H1 (cell line): Measurements from ENCODE around the gene LRRTM3. TPM values are rescaled to one million over a fixed set of nuclear protein-coding genes. Genes with fewer than 3 reads are reported as not detected.

ENCODE experiments used
- CTCF ChIA-PET: fragments of 300-600 bp; sonication (Branson Sonifier 250); formaldehyde crosslinking; loops from one replicate; lab custom pipeline; 2021; ENCODE audit not compliant: partially characterized antibody; lab: Charles Lee
- POLR2A ChIA-PET: fragments of 300-600 bp; sonication (Branson Sonifier 250); formaldehyde crosslinking; loops from one replicate; lab custom pipeline; 2021; ENCODE audit warnings: inconsistent platforms; ENCODE audit not compliant: partially characterized antibody; lab: Charles Lee
- DNase-seq, 2 experiments: peaks; one replicate each; pipeline versions ENCODE4 v3.0.0 to v3.0.0-alpha.2; 2010 to 2022; ENCODE audit warnings: low spot score in 2 of 2, low read depth in 1 of 2, mixed read lengths in 1 of 2
- FAIRE-seq: peaks from 2 replicates; lab custom pipeline; 2011; peaks lifted over from hg19 to GRCh38; lab: Jason Lieb, UNC
- H2AFZ ChIP-seq: 2 replicates; pipeline ENCODE4 v1.8.1; 2012; ENCODE audit warnings: low read length, inconsistent platforms
- H2AK5ac ChIP-seq: 2 replicates; pipeline ENCODE4 v1.6.1; 2013; ENCODE audit warnings: low read depth, low read length
- H2BK120ac ChIP-seq: replicated peaks from 2 replicates; pipeline ENCODE3; 2013; ENCODE audit warnings: low read depth, low read length, inconsistent platforms
- H2BK12ac ChIP-seq: 2 replicates; pipeline ENCODE4 v1.6.1; 2013; ENCODE audit warnings: low read depth, low read length
- H2BK15ac ChIP-seq: 2 replicates; pipeline ENCODE4 v1.6.1; 2013; ENCODE audit warnings: low read length
- H2BK20ac ChIP-seq: 2 replicates; pipeline ENCODE4 v1.6.1; 2013; ENCODE audit warnings: low read length
- H2BK5ac ChIP-seq: 2 replicates; pipeline ENCODE4 v1.6.1; 2013; ENCODE audit warnings: low read depth, low read length
- H3K14ac ChIP-seq: 2 replicates; pipeline ENCODE4 v1.6.1; 2013; ENCODE audit warnings: inconsistent platforms; ENCODE audit not compliant: insufficient read length
- H3K18ac ChIP-seq: 2 replicates; pipeline ENCODE4 v1.6.1; 2013; ENCODE audit warnings: low read length; ENCODE audit errors: extremely low read depth
- H3K23ac ChIP-seq: 2 replicates; pipeline ENCODE4 v1.6.1; 2013; ENCODE audit warnings: inconsistent platforms; ENCODE audit not compliant: insufficient read length
- H3K23me2 ChIP-seq: 2 replicates; pipeline ENCODE4 v1.6.1; 2013; ENCODE audit warnings: low read depth, low read length
- H3K27ac ChIP-seq: 2 replicates; pipeline ENCODE4 v1.6.1; 2011; ENCODE audit warnings: low read depth, low read length, inconsistent platforms
- H3K27me3 ChIP-seq, 4 experiments: replicated peaks in 1 of 4; 1 replicate in 1 of 4; 2 replicates in 3 of 4; pipeline versions ENCODE4 v1.6.1 to v1.8.1; 2011 to 2013; ENCODE audit warnings: low read length in 3 of 4, mild to moderate bottlenecking in 3 of 4, inconsistent platforms in 2 of 4, mixed read lengths in 2 of 4, moderate library complexity in 1 of 4; ENCODE audit not compliant: control insufficient read depth in 3 of 4, insufficient read depth in 3 of 4; ENCODE audit errors: extremely low read depth in 1 of 4
- H3K36me3 ChIP-seq, 4 experiments: 2 replicates each; pipeline versions ENCODE4 v1.6.1 to v1.8.1; 2011 to 2013; ENCODE audit warnings: mild to moderate bottlenecking in 4 of 4, low read length in 3 of 4, moderate library complexity in 2 of 4, control low read depth in 1 of 4, inconsistent platforms in 1 of 4; ENCODE audit not compliant: insufficient read depth in 4 of 4, control insufficient read depth in 2 of 4
- H3K4ac ChIP-seq: replicated peaks from 2 replicates; pipeline ENCODE3; 2013; ENCODE audit warnings: low read length, low read depth, mixed read lengths, inconsistent platforms; ENCODE audit not compliant: insufficient read length
- H3K4me1 ChIP-seq, 4 experiments: replicated peaks in 1 of 4; 1 replicate in 1 of 4; 2 replicates in 3 of 4; pipeline versions ENCODE4 v1.6.1 to v1.8.1; 2011 to 2013; ENCODE audit warnings: low read length in 3 of 4, inconsistent platforms in 2 of 4, mixed read lengths in 1 of 4; ENCODE audit not compliant: insufficient read depth in 4 of 4, control insufficient read depth in 3 of 4
- H3K4me2 ChIP-seq, 2 experiments: 2 replicates each; pipeline versions ENCODE4 v1.6.1 to v1.8.1; 2011 to 2013; ENCODE audit warnings: low read depth in 2 of 2, low read length in 2 of 2, control low read depth in 1 of 2, inconsistent platforms in 1 of 2, mild to moderate bottlenecking in 1 of 2; ENCODE audit not compliant: insufficient read depth in 1 of 2
- H3K4me3 ChIP-seq, 4 experiments: fragments of 200-600, 300-600 bp in 1 of 4; sonication (generic), shearing (Covaris generic), sonication (Bioruptor Twin) in 1 of 4; 2 replicates each; pipeline versions ENCODE4 v1.5.1 to v1.8.1; 2011 to 2016; ENCODE audit warnings: low read length in 4 of 4, low read depth in 3 of 4, control low read depth in 2 of 4, inconsistent platforms in 2 of 4, mild to moderate bottlenecking in 2 of 4, mixed read lengths in 1 of 4, moderate library complexity in 1 of 4; ENCODE audit not compliant: insufficient read depth in 2 of 4; ENCODE audit errors: extremely low read depth in 1 of 4
- H3K56ac ChIP-seq: replicated peaks from 2 replicates; pipeline ENCODE3; 2013; ENCODE audit warnings: low read depth, mild to moderate bottlenecking, mixed read lengths, low read length, inconsistent platforms; ENCODE audit not compliant: insufficient read length
- H3K79me1 ChIP-seq: 2 replicates; pipeline ENCODE4 v1.6.1; 2013; ENCODE audit warnings: low read depth, low read length, control low read depth
- H3K79me2 ChIP-seq, 2 experiments: 2 replicates each; pipeline versions ENCODE4 v1.6.1 to v1.8.1; 2012 to 2013; ENCODE audit warnings: low read length in 2 of 2, mild to moderate bottlenecking in 2 of 2, inconsistent platforms in 1 of 2; ENCODE audit not compliant: insufficient read depth in 2 of 2, control insufficient read depth in 1 of 2
- H3K9ac ChIP-seq, 4 experiments: replicated peaks in 1 of 4; 1 replicate in 1 of 4; 2 replicates in 3 of 4; pipeline versions ENCODE4 v1.6.1 to v1.8.1; 2011 to 2013; ENCODE audit warnings: low read depth in 3 of 4, low read length in 3 of 4, control low read depth in 2 of 4, mild to moderate bottlenecking in 2 of 4, moderate library complexity in 2 of 4, inconsistent platforms in 1 of 4; ENCODE audit errors: extremely low read depth in 1 of 4
- H3K9me3 ChIP-seq, 2 experiments: 2 replicates each; pipeline versions ENCODE4 v1.6.1 to v1.8.1; 2012 to 2013; ENCODE audit warnings: mild to moderate bottlenecking in 2 of 2, moderate library complexity in 2 of 2, control low read depth in 1 of 2, inconsistent platforms in 1 of 2, low read depth in 1 of 2, low read length in 1 of 2, mixed read lengths in 1 of 2; ENCODE audit not compliant: insufficient read depth in 2 of 2
- H4K20me1 ChIP-seq, 2 experiments: replicated peaks in 1 of 2; 2 replicates each; pipeline versions ENCODE3 to v1.8.1; 2011 to 2013; ENCODE audit warnings: inconsistent platforms in 2 of 2, low read length in 2 of 2, mild to moderate bottlenecking in 1 of 2; ENCODE audit not compliant: insufficient read depth in 2 of 2, control insufficient read depth in 1 of 2
- H4K5ac ChIP-seq: 2 replicates; pipeline ENCODE4 v1.6.1; 2013; ENCODE audit warnings: low read length, low read depth, mixed read lengths, inconsistent platforms; ENCODE audit not compliant: insufficient read length
- H4K8ac ChIP-seq: 2 replicates; pipeline ENCODE4 v1.8.0; 2013; ENCODE audit warnings: mild to moderate bottlenecking, moderate library complexity, low read length, inconsistent platforms; ENCODE audit not compliant: insufficient read depth; ENCODE audit errors: extremely low read depth
- H4K91ac ChIP-seq: replicated peaks from 2 replicates; pipeline ENCODE3; 2013; ENCODE audit warnings: low read length, mixed read lengths, inconsistent platforms; ENCODE audit not compliant: insufficient read length
- CBX5 ChIP-seq: fragments of 300-800, 300-1000 bp; sonication (generic); IDR thresholded peaks from 2 replicates; pipeline ENCODE4 v1.7.1; 2016; ENCODE audit warnings: antibody characterized with exemption, low read length, low read depth
- CTBP2 ChIP-seq: IDR thresholded peaks from 2 replicates; pipeline ENCODE4 v1.7.0; 2011; ENCODE audit warnings: borderline replicate concordance, mild to moderate bottlenecking, moderate library complexity, mixed read lengths, low read length; ENCODE audit not compliant: insufficient read depth, insufficient read length
- FOSL1 ChIP-seq: IDR thresholded peaks from 2 replicates; pipeline ENCODE4 v1.6.1; 2011; ENCODE audit warnings: mild to moderate bottlenecking, low read depth, low read length, moderate library complexity; ENCODE audit not compliant: insufficient read depth
- JUN ChIP-seq: IDR thresholded peaks from 2 replicates; pipeline ENCODE4 v1.6.1; 2011; ENCODE audit warnings: low read depth, mild to moderate bottlenecking, improper control_type of control experiment, low read length
- JUND ChIP-seq: IDR thresholded peaks from 2 replicates; pipeline ENCODE4 v1.6.1; 2011; ENCODE audit warnings: mild to moderate bottlenecking, improper control_type of control experiment, low read length
- KDM5A ChIP-seq: fragments of 200-600 bp; IDR thresholded peaks from 2 replicates; pipeline ENCODE4 v1.7.1; 2012; ENCODE audit warnings: mild to moderate bottlenecking, low read length, inconsistent platforms, mixed read lengths
- MAFK ChIP-seq: IDR thresholded peaks from 2 replicates; pipeline ENCODE4 v1.6.1; 2012; ENCODE audit warnings: low read depth, mild to moderate bottlenecking, improper control_type of control experiment, low read length
- NANOG ChIP-seq: IDR thresholded peaks from 2 replicates; pipeline ENCODE4 v1.6.1; 2011; ENCODE audit warnings: low read length, low read depth, mild to moderate bottlenecking, inconsistent platforms; ENCODE audit not compliant: insufficient read depth, poor library complexity, severe bottlenecking
- PHF8 ChIP-seq: fragments of 200-600 bp; sonication (generic); conservative IDR thresholded peaks from 2 replicates; pipeline ENCODE4 v1.7.1; 2012; ENCODE audit warnings: low read depth, mild to moderate bottlenecking, inconsistent platforms, low read length, moderate library complexity
- RXRA ChIP-seq: IDR thresholded peaks from 2 replicates; pipeline ENCODE4 v1.6.1; 2011; ENCODE audit warnings: low read depth, mild to moderate bottlenecking, low read length, moderate library complexity; ENCODE audit not compliant: insufficient read depth
- SIRT6 ChIP-seq: IDR thresholded peaks from one replicate; pipeline ENCODE4 v1.7.1; 2012; ENCODE audit warnings: low read length, inconsistent platforms
- USF2 ChIP-seq: IDR thresholded peaks from 2 replicates; pipeline ENCODE4 v1.6.1; 2011; ENCODE audit warnings: low read length, improper control_type of control experiment
- YY1 ChIP-seq: IDR thresholded peaks from 2 replicates; pipeline ENCODE4 v1.6.1; 2011; ENCODE audit warnings: low read depth, mild to moderate bottlenecking, low read length
- WGBS, 2 experiments: shearing (Covaris generic) in 1 of 2; methylation state at CpG; one replicate each; pipeline versions ENCODE4 v1.1.6 to v1.1.7; 2013 to 2015; ENCODE audit warnings: low lambda C conversion rate in 2 of 2, mixed read lengths in 2 of 2, inconsistent platforms in 1 of 2, low coverage in 1 of 2, missing lambda C conversion rate in 1 of 2; ENCODE audit not compliant: insufficient replicate concordance in 2 of 2, insufficient coverage in 1 of 2, insufficient read length in 1 of 2; ENCODE audit errors: extremely low coverage in 1 of 2, missing lambda C conversion rate in 1 of 2; 5-methylcytosine and 5-hydroxymethylcytosine counted together
- polyA plus RNA-seq, 7 experiments: library from polyadenylated mRNA; depleted of rRNA in 3 of 7; stranded (reverse) in 5 of 7; unstranded in 2 of 7; fragments of >200 nt in 5 of 7; fragments of 200-250 nt in 2 of 7; gene quantifications; 1 replicate in 5 of 7; 2 replicates in 1 of 7; 4 replicates in 1 of 7; pipeline versions ENCODE4 v1.2.1 to v1.2.3, GENCODE V29; 2011 to 2013; ENCODE audit warnings: missing spikeins in 2 of 7, mixed read lengths in 2 of 7
- total RNA-seq: library from RNA; stranded (reverse); fragmentation: NEBNext Ultra II Directional; extraction: Animal tissue kit (Norgen Biotek cat#: 25700); gene quantifications from 2 replicates; pipeline ENCODE4 v1.2.1, GENCODE V29; 2021

The LRRTM3 gene
- total and polyA plus RNA-seq, 2 of the 8 experiments (the other 6 are each of a cell fraction or from before 2014, with no cell fraction given), result 0.33 to 0.48 TPM

- FAIRE-seq (no peak), DNase-seq (no peak)
- Histone ChIP-seq H2BK15ac (no peak overlapping the region), H3K9me3 (no peaks in the 10 kb centered on the region), H3K23ac (no peak overlapping the region), H3K79me1 (no peaks in the 10 kb centered on the region), H2BK20ac (no peak overlapping the region), H3K9ac (no peak overlapping the region), H3K27ac (no peak overlapping the region), H3K4me1 (no peaks in the 10 kb centered on the region), H3K36me3 (no peaks in the 10 kb centered on the region), H4K8ac (no peak overlapping the region), H3K27me3 (no peaks in the 10 kb centered on the region), H4K20me1 (no peaks in the 10 kb centered on the region), H4K5ac (no peak overlapping the region), H3K18ac (no peak overlapping the region), H3K4ac (no peak overlapping the region), H3K56ac (no peak overlapping the region), H3K23me2 (no peaks in the 10 kb centered on the region; the same call in 1 of the 2 replicates), H3K79me2 (no peaks in the 10 kb centered on the region), H2BK120ac (no peak overlapping the region), H2AK5ac (no peak overlapping the region), H4K91ac (no peak overlapping the region), H3K4me3 (no peak overlapping the region), H2AFZ (no peak overlapping the region), H3K14ac (no peak overlapping the region), H3K4me2 (no peak overlapping the region), H2BK5ac (no peak overlapping the region), H2BK12ac (no peak overlapping the region)
- POLR2A ChIA-PET, result no interaction called here
- CTCF ChIA-PET, result interaction anchor here (1.5 kb wide), 1 partner anchor 9 kb away, joined by 5 read pairs; no protein-coding TSS in a partner anchor
- 93% methylated on average over 2 of the region's 2 CpGs; no CpG with 5 or more reads in 1 of the 2 experiments for WGBS, 2 experiments
- no peak for TF ChIP-seq USF2
- no peak for TF ChIP-seq PHF8
- no peak for TF ChIP-seq CBX5
- no peak for TF ChIP-seq KDM5A
- no peak for TF ChIP-seq NANOG
- no peak for TF ChIP-seq JUND
- no peak for TF ChIP-seq FOSL1
- no peak for TF ChIP-seq YY1
- no peak for TF ChIP-seq RXRA
- TF ChIP-seq JUN, result no peak
- no peak for TF ChIP-seq MAFK
- TF ChIP-seq SIRT6, result no peak
- no peak for TF ChIP-seq CTBP2
Observed at GRCh38 chr10:67127441-67127840, 201.6 kb downstream of the LRRTM3 start.
